GM21526 (cell line): ENCODE data around the gene CPNE8.

Experiments used
- ATAC-seq: cut with Tn5 transposase; IDR thresholded peaks from one replicate; pipeline ENCODE4 v1.9.1; 2021; ENCODE audit warnings: moderate library complexity; ENCODE audit not compliant: unreplicated experiment, low FRiP score

The CPNE8 gene

GRCh38 chr12:38653650-38654049 is 251.7 kb downstream of the CPNE8 start:
- ATAC-seq: no peak

GRCh38 chr12:38648813-38649212 is 256.6 kb downstream of the CPNE8 start:
- no peak for ATAC-seq

- ATAC-seq: no peak
Measured at GRCh38 chr12:38646146-38646545, 259.2 kb downstream of the CPNE8 start.

GRCh38 chr12:38639625-38640024 is 265.8 kb downstream of the CPNE8 start:
- ATAC-seq: no peak

GRCh38 chr12:38638401-38638800 is 267.0 kb downstream of the CPNE8 start:
- ATAC-seq: no peak

GRCh38 chr12:38633511-38633910 is 271.9 kb downstream of the CPNE8 start:
- no peak for ATAC-seq

- ATAC-seq: no peak
Measured at GRCh38 chr12:38629064-38629463, 276.3 kb downstream of the CPNE8 start.

- ATAC-seq: no peak
Measured at GRCh38 chr12:38628288-38628687, 277.1 kb downstream of the CPNE8 start.

GRCh38 chr12:38625306-38625705 is 280.1 kb downstream of the CPNE8 start:
- no peak for ATAC-seq

- ATAC-seq: no peak
Measured at GRCh38 chr12:38614171-38614570, 291.2 kb downstream of the CPNE8 start.

GRCh38 chr12:38610808-38611350 is 294.5 kb downstream of the CPNE8 start:
- ATAC-seq: no peak

- no peak for ATAC-seq
Measured at GRCh38 chr12:38607295-38607694, 298.1 kb downstream of the CPNE8 start.
